HG03196 (cell line): Measurements from ENCODE around the gene KIAA0232.
A peak's percentile ranks its signal among the peaks of the same experiment; 100 is the strongest.
"Not testable (repeated sequence)": the region's sequence is repeated elsewhere in the genome, so short reads cannot be mapped to it uniquely, and the experiment has no call there.

Source experiments
- ATAC-seq: cut with Tn5 transposase; IDR thresholded peaks from one replicate; pipeline ENCODE4 v1.9.1; 2021; ENCODE audit not compliant: unreplicated experiment

Gene KIAA0232

GRCh38 chr4:6880691-6881090 lies 98.2 kb downstream of the KIAA0232 start:
- no peak for ATAC-seq

- no peak for ATAC-seq
These were observed 99.4 kb downstream of the KIAA0232 start for GRCh38 chr4:6881908-6882307.

GRCh38 chr4:6884341-6884870 lies 101.9 kb downstream of the KIAA0232 start:
- ATAC-seq: no peak

GRCh38 chr4:6885953-6886557 lies 103.5 kb downstream of the KIAA0232 start:
- peak; percentile 86 for ATAC-seq

GRCh38 chr4:6886886-6887285 lies 104.4 kb downstream of the KIAA0232 start:
- no peak for ATAC-seq

GRCh38 chr4:6887591-6888371 lies 105.3 kb downstream of the KIAA0232 start:
- no peak for ATAC-seq

- ATAC-seq: no peak
These were observed 106.1 kb downstream of the KIAA0232 start for GRCh38 chr4:6888506-6889071.

GRCh38 chr4:6889101-6889735 lies 106.7 kb downstream of the KIAA0232 start:
- no peak for ATAC-seq

GRCh38 chr4:6889736-6890324 lies 107.3 kb downstream of the KIAA0232 start:
- ATAC-seq: no peak

GRCh38 chr4:6890358-6890757 lies 107.8 kb downstream of the KIAA0232 start:
- ATAC-seq: no peak

- ATAC-seq: not testable (repeated sequence)
These were observed 108.4 kb downstream of the KIAA0232 start for GRCh38 chr4:6890971-6891370.

- ATAC-seq: no peak
These were observed 109.1 kb downstream of the KIAA0232 start for GRCh38 chr4:6891436-6892170.

- no peak for ATAC-seq
These were observed 109.8 kb downstream of the KIAA0232 start for GRCh38 chr4:6892190-6892908.

GRCh38 chr4:6892909-6893202 lies 110.3 kb downstream of the KIAA0232 start:
- no peak for ATAC-seq

GRCh38 chr4:6893449-6894085 lies 111.0 kb downstream of the KIAA0232 start:
- no peak for ATAC-seq

GRCh38 chr4:6894086-6894478 lies 111.6 kb downstream of the KIAA0232 start:
- no peak for ATAC-seq

- ATAC-seq: no peak
These were observed 112.3 kb downstream of the KIAA0232 start for GRCh38 chr4:6894528-6895498.

GRCh38 chr4:6896035-6896434 lies 113.5 kb downstream of the KIAA0232 start:
- ATAC-seq: no peak
